ENCODE data around the gene CPE.
"Not testable (repeated sequence)": the region's sequence is repeated elsewhere in the genome, so short reads cannot be mapped to it uniquely, and the experiment has no call there.

Gene CPE

GRCh38 chr4:165464376-165464775 is 85.6 kb downstream of the CPE start:
- DNase-seq (ENCODE audit: low spot score): no peak

- DNase-seq (ENCODE audit: low spot score): peak; percentile 49
Observed at GRCh38 chr4:165464813-165465381, 86.1 kb downstream of the CPE start.

- no peak for DNase-seq (ENCODE audit: low spot score)
Observed at GRCh38 chr4:165470009-165470408, 91.2 kb downstream of the CPE start.

- DNase-seq (ENCODE audit: low spot score): no peak
Observed at GRCh38 chr4:165472943-165473676, 94.3 kb downstream of the CPE start.

GRCh38 chr4:165474784-165475705 is 96.2 kb downstream of the CPE start:
- DNase-seq (ENCODE audit: low spot score): no peak

- DNase-seq (ENCODE audit: low spot score): no peak
Observed at GRCh38 chr4:165475706-165476070, 96.9 kb downstream of the CPE start.

- DNase-seq (ENCODE audit: low spot score): no peak
Observed at GRCh38 chr4:165476214-165477098, 97.6 kb downstream of the CPE start.

- no peak for DNase-seq (ENCODE audit: low spot score)
Observed at GRCh38 chr4:165477799-165478198, 99.0 kb downstream of the CPE start.

GRCh38 chr4:165478260-165478659 is 99.5 kb downstream of the CPE start:
- no peak for DNase-seq (ENCODE audit: low spot score)

- no peak for DNase-seq (ENCODE audit: low spot score)
Observed at GRCh38 chr4:165481053-165481835, 102.4 kb downstream of the CPE start.

GRCh38 chr4:165489786-165490185 is 111.0 kb downstream of the CPE start:
- DNase-seq (ENCODE audit: low spot score): no peak

GRCh38 chr4:165492583-165492982 is 113.8 kb downstream of the CPE start:
- DNase-seq (ENCODE audit: low spot score): not testable (repeated sequence)

GRCh38 chr4:165493359-165493758 is 114.6 kb downstream of the CPE start:
- peak; percentile 58 for DNase-seq (ENCODE audit: low spot score)

GRCh38 chr4:165502916-165503907 is 124.4 kb downstream of the CPE start:
- peak; percentile 0 for DNase-seq (ENCODE audit: low spot score)

- no peak for DNase-seq (ENCODE audit: low spot score)
Observed at GRCh38 chr4:165504184-165504583, 125.4 kb downstream of the CPE start.

- no peak for DNase-seq (ENCODE audit: low spot score)
Observed at GRCh38 chr4:165505958-165506837, 127.4 kb downstream of the CPE start.

- no peak for DNase-seq (ENCODE audit: low spot score)
Observed at GRCh38 chr4:165506849-165507248, 128.0 kb downstream of the CPE start.

GRCh38 chr4:165507381-165507780 is 128.6 kb downstream of the CPE start:
- DNase-seq (ENCODE audit: low spot score): no peak

Data from SW480 (cell line).